ENCODE data around the gene TMEM94. TPM values are rescaled to one million over a fixed set of nuclear protein-coding genes. Genes with fewer than 3 reads are reported as not detected.

Gene TMEM94
- total and polyA plus RNA-seq, 2 of the 4 experiments (the other 2 are of a cell fraction): 8.4 to 64.7 TPM

DNA sequence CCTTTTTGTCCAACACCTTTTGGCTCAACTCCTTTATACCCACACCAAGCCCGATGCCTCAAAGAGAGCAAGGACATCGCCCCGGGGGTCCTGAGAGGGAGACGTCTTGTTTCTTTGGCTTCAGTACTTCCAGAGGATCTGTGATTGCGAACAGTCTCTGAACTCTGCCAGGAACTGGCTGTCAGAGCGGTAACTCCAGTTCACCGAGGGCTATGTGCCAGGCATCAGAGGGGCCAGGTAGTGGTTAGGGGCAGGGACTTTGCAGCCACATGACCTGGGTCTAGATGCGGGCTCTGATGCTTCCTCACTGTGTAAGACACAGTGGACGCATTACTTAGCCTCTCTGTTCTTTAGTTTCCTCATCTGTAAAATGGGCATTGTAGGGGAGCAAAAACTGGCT lies 90.7 kb downstream of the TMEM94 start:
- dilution Hi-C loops (cut with HindIII; ENCODE audit: low sequenced_read_pairs, unreplicated experiment): no loop called here
- H3K14ac ChIP-seq (replicated peaks; ENCODE audit: low read depth, low read length): no peak overlapping the region
- no peak overlapping the region for H2BK5ac ChIP-seq (ENCODE audit: low read depth, low read length, poor library complexity, severe bottlenecking)
- no peak overlapping the region for H2BK15ac ChIP-seq (ENCODE audit: low read depth, low read length)
- 84% methylated on average over 5 of the region's 9 CpGs; no CpG with 5 or more reads in 1 of the 2 experiments for WGBS, 2 experiments (ENCODE audit: extremely low coverage in 2 of 2, insufficient read length in 1 of 2)
- DNase-seq (no peak), ATAC-seq (ENCODE audit: low read depth) (no peak)
- no peak overlapping the region for H2AK5ac ChIP-seq (ENCODE audit: low read depth, low read length)
- no peak overlapping the region for H2AFZ ChIP-seq (replicated peaks; ENCODE audit: low read length, poor library complexity)
- POLR2A ChIA-PET (ENCODE audit: unreplicated experiment): no interaction called here
- no peak overlapping the region for H3K18ac ChIP-seq (ENCODE audit: low read depth, low read length)
- H3K27ac ChIP-seq (ENCODE audit: insufficient read depth, low read length): no peak overlapping the region
- no peak overlapping the region for H3K4me2 ChIP-seq (ENCODE audit: low read depth, low read length)
- no peaks in the 10 kb centered on the region for H3K4me1 ChIP-seq (ENCODE audit: control insufficient read depth, insufficient read depth, low read length)
- H4K20me1 ChIP-seq (ENCODE audit: insufficient read depth, low read length): no peaks in the 10 kb centered on the region
- peaks cover 7% of the 10 kb centered on the region; the same call in 1 of the 2 replicates for H3K9me1 ChIP-seq (ENCODE audit: insufficient read depth, low read length)
- H3K79me1 ChIP-seq (ENCODE audit: low read depth in 1 of 2, low read length in 2 of 2): no peaks in the 10 kb centered on the region
- no peak overlapping the region for H2AK9ac ChIP-seq (replicated peaks; ENCODE audit: low read depth, low read length, poor library complexity)
- TF ChIP-seq MXI1 (IDR thresholded peaks at IDR 0.05; ENCODE audit: borderline replicate concordance, low read depth, low read length) (no peak), BHLHE40 (IDR thresholded peaks at IDR 0.05; ENCODE audit: low read depth, low read length) (no peak), NFE2L2 (IDR thresholded peaks at IDR 0.05; ENCODE audit: low read depth, low read length) (no peak)
- no peak overlapping the region for H3K56ac ChIP-seq (ENCODE audit: extremely low read depth, insufficient read depth, low read length)
- H2BK20ac ChIP-seq (ENCODE audit: low read depth, low read length): no peak overlapping the region
- no peak overlapping the region for H3K4ac ChIP-seq (ENCODE audit: low read depth, low read length)
- H3K36me3 ChIP-seq (ENCODE audit: control insufficient read depth, insufficient read depth, low read length): no peaks in the 10 kb centered on the region
- no peak overlapping the region for H3K4me3 ChIP-seq (ENCODE audit: insufficient read depth, low read depth, low read length)
- intact Hi-C loops (cut with micrococcal nuclease): no loop called here
- CTCF ChIA-PET: no interaction called here
- no peak overlapping the region for H3K23ac ChIP-seq (ENCODE audit: low read depth, low read length)
- BruUV-seq (replicated peaks): no TSS peak
- H2BK120ac ChIP-seq (ENCODE audit: low read depth, low read length): no peak overlapping the region
- no peak overlapping the region for H4K5ac ChIP-seq (ENCODE audit: low read depth, low read length)
- H3K9me3 ChIP-seq (ENCODE audit: control insufficient read depth, insufficient read depth, low read length): no peaks in the 10 kb centered on the region
- H4K8ac ChIP-seq (ENCODE audit: low read depth in 2 of 2, low read length in 2 of 2): no peak overlapping the region
- peaks cover 47% of the 10 kb centered on the region for H3K27me3 ChIP-seq (ENCODE audit: control insufficient read depth, insufficient read depth, low read length)
- H3K9ac ChIP-seq (ENCODE audit: low read depth, low read length): no peak overlapping the region
- H4K91ac ChIP-seq (ENCODE audit: insufficient read depth, low read depth, low read length): no peak overlapping the region
- in situ Hi-C loops (cut with MboI; ENCODE audit: low sequenced_read_pairs): no loop called here

All from IMR-90 (cell line).